GM12891 (cell line): ENCODE results near the gene DNAH5.

Experiments used
- DNase-seq: peaks from one replicate; pipeline ENCODE4 v3.0.0; 2011; ENCODE audit warnings: low spot score; ENCODE audit not compliant: insufficient read length
- FAIRE-seq: peaks from 2 replicates; lab custom pipeline; 2011; peaks lifted over from hg19 to GRCh38; lab: Jason Lieb, UNC
- PAX5 ChIP-seq: IDR thresholded peaks from 2 replicates; pipeline ENCODE4 v1.6.1; 2011; ENCODE audit warnings: low read length, moderate library complexity, mild to moderate bottlenecking; ENCODE audit not compliant: insufficient read depth, severe bottlenecking
- POLR2A ChIP-seq: IDR thresholded peaks from 2 replicates; pipeline ENCODE4 v1.6.1; 2011; ENCODE audit warnings: low read depth, low read length, control low read depth
- POLR2AphosphoS5 ChIP-seq: IDR thresholded peaks from 2 replicates; pipeline ENCODE4 v1.6.1; 2011; ENCODE audit warnings: low read depth, low read length, control low read depth
- POU2F2 ChIP-seq: IDR thresholded peaks from 2 replicates; pipeline ENCODE4 v1.6.1; 2011; ENCODE audit warnings: low read depth, mild to moderate bottlenecking, control low read depth, low read length, moderate library complexity
- SPI1 ChIP-seq: IDR thresholded peaks from 2 replicates; pipeline ENCODE4 v1.6.1; 2011; ENCODE audit warnings: low read depth, low read length, control low read depth
- TAF1 ChIP-seq: IDR thresholded peaks from 2 replicates; pipeline ENCODE4 v1.6.1; 2011; ENCODE audit warnings: low read depth, low read length, control low read depth

DNAH5 gene

DNA sequence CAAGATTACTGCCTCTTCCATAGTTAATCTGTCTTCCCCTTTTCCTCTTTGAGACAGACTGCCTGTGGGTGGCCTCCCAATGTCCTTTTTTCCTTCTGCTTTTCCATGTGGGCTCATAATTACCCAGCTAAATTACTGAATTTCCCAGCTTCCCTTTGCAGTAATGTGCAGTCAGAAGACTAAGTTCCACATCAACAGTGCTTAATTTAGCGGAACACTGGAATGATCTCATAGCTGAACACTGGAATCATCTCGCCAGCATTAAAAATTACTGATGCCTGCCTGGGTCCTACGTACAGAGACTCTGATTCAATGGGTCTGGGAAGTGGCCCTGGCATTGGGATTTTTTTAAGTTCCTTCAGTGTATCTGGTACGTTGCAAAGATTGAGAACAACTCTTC, 84.3 kb downstream of the DNAH5 start:
- FAIRE-seq (no peak), DNase-seq (no peak)
- TF ChIP-seq POLR2AphosphoS5, result no peak
- TF ChIP-seq POLR2A, result no peak

DNA sequence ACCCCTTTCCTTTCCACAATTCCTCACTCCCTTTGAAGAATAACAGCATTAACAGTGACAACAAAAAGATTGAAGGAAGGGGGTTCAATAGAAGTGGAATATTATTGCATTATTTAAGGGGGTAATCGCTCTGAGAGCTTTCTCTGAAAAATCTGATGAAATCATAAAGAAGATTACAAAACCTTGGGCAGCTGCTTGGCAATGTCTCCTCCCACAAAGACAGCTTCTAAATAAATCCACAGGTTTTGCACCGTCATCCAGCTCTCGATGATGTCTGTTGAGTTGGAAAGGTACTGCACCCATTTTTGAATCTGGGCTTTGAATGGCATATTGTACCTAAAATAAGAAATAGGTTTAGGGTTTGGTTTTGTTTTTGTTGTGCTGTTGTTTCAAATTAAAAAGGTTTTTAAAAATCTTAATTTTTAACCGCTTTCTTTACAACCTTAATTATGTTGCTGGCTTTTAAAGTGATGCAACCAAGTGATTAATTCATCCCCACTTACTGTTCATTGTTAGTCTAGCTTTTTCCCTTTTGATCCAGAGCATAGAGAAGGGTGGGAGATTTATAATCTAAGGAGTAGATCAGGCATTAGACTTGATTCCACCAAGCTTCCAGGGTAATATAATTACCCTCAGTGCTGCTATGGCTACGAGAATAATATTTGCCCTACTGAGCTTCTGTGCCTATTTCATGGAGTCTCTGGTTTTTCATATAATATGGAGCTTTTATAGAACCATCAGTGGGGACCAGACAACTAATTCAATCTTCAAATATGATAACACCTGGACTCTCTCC, 85.0 kb downstream of the DNAH5 start:
- no peak for DNase-seq
- FAIRE-seq, result no peak
- TF ChIP-seq PAX5 (no peak), POLR2A (no peak), POLR2AphosphoS5 (no peak), TAF1 (no peak), POU2F2 (no peak), SPI1 (no peak)

DNA sequence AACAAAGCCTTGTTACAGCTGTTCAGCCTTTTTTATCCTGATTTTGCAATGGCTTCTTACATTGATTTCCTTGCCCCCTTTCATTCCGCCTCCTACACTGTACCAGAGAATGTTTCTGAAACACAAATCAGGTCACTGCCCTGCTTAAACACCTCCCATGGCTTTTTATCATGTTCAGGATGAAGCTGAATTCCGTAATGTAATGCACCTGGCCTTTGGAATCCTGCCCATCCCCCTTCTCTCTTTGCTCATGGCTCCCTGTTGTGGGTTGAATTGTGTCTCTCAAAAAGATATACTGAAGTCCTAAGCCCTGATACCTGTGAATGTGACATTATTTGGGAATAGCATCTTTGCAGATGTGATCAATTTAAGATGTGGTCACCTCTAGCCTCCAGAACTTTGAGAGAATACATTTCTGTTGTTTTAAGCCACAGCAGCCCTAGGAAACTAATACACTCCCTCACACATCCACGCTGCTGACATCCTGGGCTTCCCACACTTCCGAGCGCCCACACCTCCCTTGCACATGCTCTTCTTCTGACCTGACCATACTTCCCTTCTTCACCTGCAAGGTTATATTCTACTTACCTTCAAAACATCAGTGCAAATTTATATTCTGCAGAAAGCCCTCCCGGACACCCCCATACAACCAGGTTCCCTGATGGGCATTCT, 101.2 kb downstream of the DNAH5 start:
- FAIRE-seq (no peak), DNase-seq (no peak)

DNA sequence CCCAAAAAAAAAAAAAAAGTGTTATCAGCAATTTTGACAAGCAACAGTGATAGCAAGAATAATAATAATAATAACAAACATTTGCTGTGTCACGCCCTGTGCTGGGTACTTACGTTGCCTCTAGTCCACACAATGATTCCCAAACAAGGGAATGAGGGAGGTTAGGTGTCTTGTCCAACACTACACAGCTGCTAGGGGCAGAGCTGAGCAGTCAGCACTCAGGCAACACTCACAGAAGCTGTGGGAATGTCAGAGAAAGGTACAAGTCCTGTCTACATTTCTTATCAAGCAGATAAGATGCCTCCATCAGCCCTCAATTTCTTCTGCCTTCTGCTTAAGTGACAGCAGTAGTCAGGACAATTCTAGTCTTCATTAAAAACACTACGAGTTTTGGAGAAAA, 111.0 kb downstream of the DNAH5 start:
- FAIRE-seq (no peak), DNase-seq (no peak)
- no peak for TF ChIP-seq TAF1
- TF ChIP-seq POLR2AphosphoS5, result no peak
- no peak for TF ChIP-seq POU2F2
- no peak for TF ChIP-seq POLR2A
- TF ChIP-seq SPI1, result no peak
- no peak for TF ChIP-seq PAX5

More for the DNA sequence above, 101.2 kb downstream of the DNAH5 start:
- TF ChIP-seq POU2F2 (no peak), TAF1 (no peak), PAX5 (no peak), POLR2AphosphoS5 (no peak), SPI1 (no peak), POLR2A (no peak)

DNA sequence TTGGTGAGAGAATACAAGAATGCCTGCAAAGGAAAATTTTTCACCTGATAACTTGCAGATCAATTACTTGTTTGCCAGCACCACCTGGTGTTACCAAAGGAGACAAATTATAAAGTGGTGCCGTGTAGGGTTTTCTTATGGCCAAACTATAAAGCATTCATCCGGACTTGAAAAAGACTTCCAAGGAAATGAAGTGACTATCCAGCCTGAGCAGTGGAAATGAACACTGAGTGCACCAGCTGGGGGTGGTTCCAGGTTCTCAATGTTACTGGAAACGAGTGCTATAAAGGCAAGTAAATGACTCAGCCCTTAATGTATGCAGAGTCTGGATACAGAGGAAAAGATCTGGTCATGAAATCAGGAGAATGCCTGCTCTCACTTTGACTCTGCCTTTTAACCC, 113.1 kb downstream of the DNAH5 start:
- DNase-seq (no peak), FAIRE-seq (no peak)
- no peak for TF ChIP-seq SPI1

DNA sequence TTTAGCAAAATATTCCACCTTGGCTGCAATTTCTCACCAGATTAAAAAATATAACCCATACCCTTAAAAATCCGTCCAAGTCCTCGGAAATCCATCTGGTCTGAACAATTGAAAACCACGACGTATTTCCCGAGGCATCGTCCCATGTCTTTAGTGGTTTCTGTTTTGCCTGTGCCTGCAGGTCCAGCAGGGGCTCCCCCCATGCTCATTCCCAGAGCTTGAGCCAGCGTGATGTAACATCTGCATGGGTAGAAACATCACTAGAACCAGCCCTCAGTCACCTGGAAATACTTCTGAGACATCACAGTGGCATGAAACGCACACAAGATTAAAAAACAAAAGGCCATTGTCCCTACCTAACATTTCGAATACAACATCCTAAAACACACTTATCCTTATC, 114.0 kb downstream of the DNAH5 start:
- FAIRE-seq (no peak), DNase-seq (no peak)
- no peak for TF ChIP-seq POLR2AphosphoS5
- TF ChIP-seq TAF1, result no peak
- TF ChIP-seq SPI1, result no peak
- TF ChIP-seq POLR2A, result no peak
- TF ChIP-seq POU2F2, result no peak
- no peak for TF ChIP-seq PAX5

DNA sequence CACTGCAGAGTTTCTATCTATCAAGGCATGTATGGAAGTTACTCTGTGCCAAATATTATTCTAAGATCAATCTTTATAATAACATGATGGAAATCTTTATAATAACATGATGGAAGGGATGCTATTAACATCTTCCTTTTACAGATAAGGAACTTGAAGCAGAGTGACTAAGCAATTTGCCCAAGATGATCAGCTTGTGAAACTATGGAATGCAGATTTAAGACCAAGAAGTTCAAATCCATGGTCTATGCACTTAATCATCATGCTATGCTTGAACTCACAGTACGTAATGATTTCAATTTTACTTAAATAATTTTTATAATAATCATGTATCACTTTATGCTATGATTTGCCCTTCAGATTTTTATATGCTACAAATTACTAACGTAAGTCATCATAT, 123.1 kb downstream of the DNAH5 start:
- no peak for FAIRE-seq
- DNase-seq, result no peak
- TF ChIP-seq TAF1 (no peak), SPI1 (no peak), POLR2AphosphoS5 (no peak), POU2F2 (no peak)

DNA sequence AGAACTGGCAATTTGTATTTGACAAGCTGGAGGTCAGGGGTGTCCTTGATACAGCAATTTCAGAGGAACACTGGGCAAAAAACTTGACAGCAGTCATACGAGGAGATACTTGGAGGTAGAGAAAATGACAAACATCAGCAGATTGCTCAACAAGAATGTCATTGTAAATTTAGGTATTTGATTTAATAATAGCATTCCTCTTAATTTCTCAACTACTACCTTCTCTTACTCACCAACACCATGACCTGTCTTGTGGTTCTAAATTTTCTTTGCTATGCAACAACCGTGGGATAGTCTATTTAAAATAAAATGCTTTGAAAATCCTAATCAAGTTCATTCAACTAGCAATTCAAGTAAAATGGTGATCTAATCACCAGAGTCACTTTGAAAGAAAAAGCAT, 128.4 kb downstream of the DNAH5 start:
- TF ChIP-seq PAX5 (no peak), POLR2A (no peak), POLR2AphosphoS5 (no peak), POU2F2 (no peak), TAF1 (no peak), SPI1 (no peak)
- FAIRE-seq, result no peak
- no peak for DNase-seq

DNA sequence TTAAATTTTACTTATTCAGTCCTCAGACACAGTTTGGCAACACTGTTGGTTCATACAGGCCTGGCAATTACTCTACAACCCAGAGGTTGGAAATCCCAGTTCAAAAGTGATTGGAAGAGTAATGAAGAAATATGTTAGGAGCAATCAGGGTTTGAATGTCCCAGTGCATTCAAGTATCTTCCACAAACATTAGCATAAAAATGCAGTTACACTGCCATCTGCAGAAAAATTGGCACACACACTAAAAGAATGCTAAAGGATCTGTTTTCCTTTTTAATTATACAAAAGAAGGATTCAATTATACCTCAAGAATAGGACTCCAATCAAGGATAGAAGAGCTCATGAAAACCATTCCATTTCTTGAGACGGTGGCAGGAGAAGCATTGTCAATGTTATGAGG, 130.2 kb downstream of the DNAH5 start:
- FAIRE-seq (no peak), DNase-seq (no peak)
- no peak for TF ChIP-seq POLR2A
- TF ChIP-seq POU2F2, result no peak
- TF ChIP-seq POLR2AphosphoS5, result no peak
- TF ChIP-seq SPI1, result no peak
- no peak for TF ChIP-seq TAF1
- no peak for TF ChIP-seq PAX5

DNA sequence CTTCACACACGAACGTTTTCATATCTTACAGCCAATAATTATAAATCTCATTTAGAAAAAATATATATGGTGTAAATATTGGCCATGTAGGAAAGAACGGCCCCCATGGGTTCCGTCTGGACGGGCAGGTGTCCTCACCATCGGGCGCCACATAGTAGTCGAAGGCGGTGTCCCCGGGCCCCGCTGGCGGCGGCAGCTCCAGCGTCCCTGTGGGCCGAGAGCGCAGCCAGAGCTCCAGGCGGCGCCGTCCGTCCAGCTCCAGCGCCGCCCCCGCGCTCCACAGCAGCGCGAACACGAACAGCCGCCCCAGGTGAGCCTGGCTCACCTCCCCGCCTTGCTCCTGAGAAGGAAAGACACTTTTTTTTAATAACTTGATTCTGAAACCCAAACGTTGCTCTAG, 134.6 kb downstream of the DNAH5 start:
- TF ChIP-seq POLR2A (no peak), POLR2AphosphoS5 (no peak), TAF1 (no peak), POU2F2 (no peak), PAX5 (no peak), SPI1 (no peak)
- FAIRE-seq (no peak), DNase-seq (no peak)
